Measurements from ENCODE around the gene OFD1.
"Not testable (repeated sequence)": the region's sequence is repeated elsewhere in the genome, so short reads cannot be mapped to it uniquely, and the experiment has no call there.

DNA sequence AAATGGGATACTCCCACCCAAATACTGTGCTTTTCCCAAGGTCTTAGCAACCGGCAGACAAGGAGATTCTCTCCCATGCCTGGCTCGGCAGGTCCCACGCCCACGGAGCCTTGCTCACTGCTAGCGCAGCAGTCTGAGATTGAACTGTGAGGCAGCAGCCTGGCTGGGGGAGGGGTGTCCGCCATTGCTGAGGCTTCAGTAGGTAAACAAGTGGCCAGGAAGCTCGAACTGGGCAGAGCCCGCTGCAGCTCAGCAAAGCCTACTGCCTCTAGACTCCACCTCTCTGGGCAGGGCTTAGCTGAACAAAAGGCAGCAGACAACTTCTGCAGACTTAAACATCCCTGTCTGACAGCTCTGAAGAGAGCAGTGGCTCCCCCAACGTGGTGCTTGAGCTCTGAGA lies 9.7 kb upstream of the OFD1 start:
- not testable (repeated sequence) for TF ChIP-seq POLR2A (IDR thresholded peaks at IDR 0.05; ENCODE audit: low read depth, low read length); POLR2AphosphoS5 (IDR thresholded peaks at IDR 0.05; ENCODE audit: low read depth, low read length); TAF1 (IDR thresholded peaks at IDR 0.05; ENCODE audit: borderline replicate concordance, low read depth, low read length)

All from GM12892 (cell line).